Measurements from ENCODE around the gene GRAMD4. TPM values are rescaled to one million over a fixed set of nuclear protein-coding genes. Genes with fewer than 3 reads are reported as not detected.

Gene GRAMD4
- total RNA-seq, 1 experiment from 2014 or later, result 29.0 TPM

- H3K27ac ChIP-seq (ENCODE audit: low read length), result no peak overlapping the region
- peaks cover 16% of the 10 kb centered on the region for H3K36me3 ChIP-seq (ENCODE audit: insufficient read depth, low read length)
- H3K79me2 ChIP-seq (ENCODE audit: low read length), result no peaks in the 10 kb centered on the region
- no peak overlapping the region for H3K4me2 ChIP-seq (ENCODE audit: low read depth, low read length, poor library complexity, severe bottlenecking)
- DNase-seq, result no peak
- H3K9me2 ChIP-seq (replicated peaks; ENCODE audit: insufficient read depth, low read length), result no peaks in the 10 kb centered on the region
- H3K4me1 ChIP-seq (ENCODE audit: low read length), result peaks cover 15% of the 10 kb centered on the region; the same call in 1 of the 2 replicates
- no peaks in the 10 kb centered on the region for H3K9me3 ChIP-seq (ENCODE audit: low read length)
- H3K27me3 ChIP-seq (ENCODE audit: low read length), result no peaks in the 10 kb centered on the region
- H3K9ac ChIP-seq (ENCODE audit: low read length), result no peak overlapping the region
- H4K20me1 ChIP-seq (ENCODE audit: insufficient read depth, low read depth, low read length), result no peaks in the 10 kb centered on the region
- H3K4me3 ChIP-seq (ENCODE audit: low read length), result no peak overlapping the region
- no peak overlapping the region for H2AFZ ChIP-seq (ENCODE audit: low read length)
Measured at GRCh38 chr22:46694416-46695170, 74.4 kb downstream of the GRAMD4 start.

DNA sequence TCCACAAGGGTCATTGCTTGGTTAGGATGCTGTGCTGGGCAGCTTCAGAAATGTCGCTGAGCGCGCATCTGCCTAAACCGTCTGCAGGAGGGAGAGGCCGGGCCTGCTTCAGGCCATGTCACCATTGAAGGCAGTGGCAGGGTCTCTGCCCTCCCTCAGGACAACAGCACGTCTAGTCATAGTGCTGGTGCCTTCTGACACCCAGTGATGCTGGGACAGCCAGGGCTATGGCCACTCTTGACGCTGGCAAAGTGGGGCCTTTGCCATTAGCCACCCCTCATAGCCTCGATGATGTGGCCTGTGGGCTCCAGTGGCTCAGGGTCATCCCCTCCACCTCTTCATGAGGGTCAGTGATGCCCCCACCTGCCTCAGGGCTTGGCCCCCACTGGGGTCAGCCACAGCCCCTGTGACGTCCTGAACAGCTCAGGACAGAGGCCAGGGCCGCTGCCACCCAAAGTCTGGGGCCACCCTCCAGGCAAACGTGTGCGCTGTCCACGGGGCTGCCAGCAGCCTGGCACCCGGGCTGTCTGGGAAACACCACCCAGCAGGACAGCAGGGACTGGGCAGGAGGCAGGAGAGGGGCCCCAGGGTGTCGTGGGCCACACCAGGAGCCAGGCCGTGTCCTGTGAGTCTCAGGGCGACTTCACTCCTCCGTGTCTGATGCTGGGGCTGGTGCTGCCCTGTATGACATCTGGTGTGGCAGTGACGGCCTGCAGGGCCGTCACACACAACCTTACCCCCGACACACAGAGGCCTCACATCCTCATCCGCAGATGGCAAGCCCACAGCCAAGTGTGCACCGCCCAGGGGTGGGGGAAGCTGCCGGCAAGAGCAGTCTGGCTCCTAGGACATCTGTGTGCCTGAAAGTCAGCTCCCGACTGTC lies 75.4 kb downstream of the GRAMD4 start:
- no peak for DNase-seq
- no peaks in the 10 kb centered on the region for H4K20me1 ChIP-seq (ENCODE audit: insufficient read depth, low read depth, low read length)
- no peak overlapping the region for H3K4me3 ChIP-seq (ENCODE audit: low read length)
- no peaks in the 10 kb centered on the region for H3K79me2 ChIP-seq (ENCODE audit: low read length)
- H3K9me3 ChIP-seq (ENCODE audit: low read length), result no peaks in the 10 kb centered on the region
- H3K4me2 ChIP-seq (ENCODE audit: low read depth, low read length, poor library complexity, severe bottlenecking), result no peak overlapping the region
- no peak overlapping the region for H3K27ac ChIP-seq (ENCODE audit: low read length)
- H3K36me3 ChIP-seq (ENCODE audit: insufficient read depth, low read length), result peaks cover 9% of the 10 kb centered on the region
- peaks cover 12% of the 10 kb centered on the region; the same call in 1 of the 2 replicates for H3K4me1 ChIP-seq (ENCODE audit: low read length)
- H3K9ac ChIP-seq (ENCODE audit: low read length), result no peak overlapping the region
- H3K27me3 ChIP-seq (ENCODE audit: low read length), result no peaks in the 10 kb centered on the region
- H3K9me2 ChIP-seq (replicated peaks; ENCODE audit: insufficient read depth, low read length), result no peaks in the 10 kb centered on the region
- H2AFZ ChIP-seq (ENCODE audit: low read length), result no peak overlapping the region

- Histone ChIP-seq H3K4me1 (ENCODE audit: low read length) (peaks cover 10% of the 10 kb centered on the region; the same call in 1 of the 2 replicates), H3K9me2 (replicated peaks; ENCODE audit: insufficient read depth, low read length) (no peaks in the 10 kb centered on the region), H3K79me2 (ENCODE audit: low read length) (no peaks in the 10 kb centered on the region), H3K9me3 (ENCODE audit: low read length) (no peaks in the 10 kb centered on the region), H3K27ac (ENCODE audit: low read length) (no peak overlapping the region), H3K27me3 (ENCODE audit: low read length) (no peaks in the 10 kb centered on the region), H4K20me1 (ENCODE audit: insufficient read depth, low read depth, low read length) (no peaks in the 10 kb centered on the region), H3K4me2 (ENCODE audit: low read depth, low read length, poor library complexity, severe bottlenecking) (no peak overlapping the region), H3K4me3 (ENCODE audit: low read length) (no peak overlapping the region), H3K9ac (ENCODE audit: low read length) (no peak overlapping the region), H2AFZ (ENCODE audit: low read length) (no peak overlapping the region), H3K36me3 (ENCODE audit: insufficient read depth, low read length) (peaks cover 6% of the 10 kb centered on the region; the same call in 1 of the 2 replicates)
- DNase-seq, result no peak
Measured at GRCh38 chr22:46696229-46696518, 76.0 kb downstream of the GRAMD4 start.

GRCh38 chr22:46696614-46697013 lies 76.4 kb downstream of the GRAMD4 start:
- Histone ChIP-seq H3K4me2 (ENCODE audit: low read depth, low read length, poor library complexity, severe bottlenecking) (no peak overlapping the region), H3K9ac (ENCODE audit: low read length) (no peak overlapping the region), H4K20me1 (ENCODE audit: insufficient read depth, low read depth, low read length) (no peaks in the 10 kb centered on the region), H3K36me3 (ENCODE audit: insufficient read depth, low read length) (peaks cover 6% of the 10 kb centered on the region; the same call in 1 of the 2 replicates), H3K9me2 (replicated peaks; ENCODE audit: insufficient read depth, low read length) (no peaks in the 10 kb centered on the region), H3K4me1 (ENCODE audit: low read length) (peaks cover 10% of the 10 kb centered on the region; the same call in 1 of the 2 replicates), H3K9me3 (ENCODE audit: low read length) (no peaks in the 10 kb centered on the region), H3K27me3 (ENCODE audit: low read length) (no peaks in the 10 kb centered on the region), H3K4me3 (ENCODE audit: low read length) (no peak overlapping the region), H3K79me2 (ENCODE audit: low read length) (no peaks in the 10 kb centered on the region), H2AFZ (ENCODE audit: low read length) (no peak overlapping the region), H3K27ac (ENCODE audit: low read length) (no peak overlapping the region)
- no peak for DNase-seq

DNA sequence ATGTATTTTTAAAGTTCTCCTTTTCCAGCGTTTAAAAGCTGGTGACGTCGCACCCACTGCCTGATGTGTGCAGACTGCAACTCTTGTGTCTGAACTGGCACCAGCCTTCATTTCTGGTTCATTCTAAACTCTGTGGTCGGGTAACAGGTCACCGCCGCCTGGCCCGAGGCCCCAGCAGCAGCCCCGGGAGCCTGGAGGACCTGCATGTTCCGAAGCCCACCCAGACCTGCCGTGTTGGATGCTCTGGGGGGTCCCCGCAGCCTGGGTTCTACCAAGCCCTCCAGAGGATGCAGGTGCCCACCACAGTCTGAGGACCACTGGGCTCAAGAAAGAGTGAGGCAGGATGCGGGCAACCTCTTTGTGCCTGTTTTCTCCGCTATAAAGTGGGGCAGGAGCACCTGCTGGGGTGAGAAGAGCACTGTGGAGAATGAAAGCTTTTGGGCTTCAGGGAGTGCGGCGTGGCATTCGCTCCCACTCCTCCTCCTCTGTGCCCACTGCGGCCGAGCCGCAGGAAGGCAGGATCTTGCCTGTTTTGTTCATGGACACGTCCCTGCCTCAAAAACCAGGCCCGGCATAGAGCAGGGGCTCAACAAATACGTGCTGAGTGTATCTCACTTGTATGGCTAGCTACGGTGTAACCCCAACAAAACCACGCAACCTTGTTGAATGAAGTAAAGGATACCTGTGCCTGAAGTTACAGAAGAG lies 77.8 kb downstream of the GRAMD4 start:
- peaks cover 10% of the 10 kb centered on the region; the same call in 1 of the 2 replicates for H3K4me1 ChIP-seq (ENCODE audit: low read length)
- H4K20me1 ChIP-seq (ENCODE audit: insufficient read depth, low read depth, low read length), result peaks cover 3% of the 10 kb centered on the region; the same call in 1 of the 2 replicates
- no peak overlapping the region for H3K9ac ChIP-seq (ENCODE audit: low read length)
- H3K4me3 ChIP-seq (ENCODE audit: low read length), result no peak overlapping the region
- H3K4me2 ChIP-seq (ENCODE audit: low read depth, low read length, poor library complexity, severe bottlenecking), result no peak overlapping the region
- H3K27me3 ChIP-seq (ENCODE audit: low read length), result no peaks in the 10 kb centered on the region
- no peaks in the 10 kb centered on the region for H3K79me2 ChIP-seq (ENCODE audit: low read length)
- no peaks in the 10 kb centered on the region for H3K9me3 ChIP-seq (ENCODE audit: low read length)
- DNase-seq, result no peak
- no peaks in the 10 kb centered on the region for H3K9me2 ChIP-seq (replicated peaks; ENCODE audit: insufficient read depth, low read length)
- no peak overlapping the region for H2AFZ ChIP-seq (ENCODE audit: low read length)
- no peak overlapping the region for H3K27ac ChIP-seq (ENCODE audit: low read length)
- peaks cover 3% of the 10 kb centered on the region; the same call in 1 of the 2 replicates for H3K36me3 ChIP-seq (ENCODE audit: insufficient read depth, low read length)

DNA sequence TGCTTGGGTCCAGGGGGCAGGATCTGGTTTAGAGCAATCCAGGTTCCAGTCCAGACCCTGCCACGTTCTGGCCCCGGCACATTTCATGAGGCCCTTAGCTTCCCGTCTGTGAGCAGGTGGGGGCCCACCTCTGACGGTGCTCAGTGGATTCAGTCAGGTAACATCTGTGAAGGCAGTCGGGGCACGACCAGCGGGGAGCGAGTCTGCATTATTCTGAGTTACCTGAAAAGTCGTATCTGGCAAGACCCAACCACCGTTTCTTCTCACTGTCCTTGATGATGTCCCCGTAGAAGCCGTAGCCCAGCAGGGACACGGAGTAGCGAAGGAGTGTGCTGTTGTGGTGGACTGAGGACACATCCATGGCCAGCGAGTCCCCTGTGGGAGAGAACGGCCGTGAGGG lies 78.9 kb downstream of the GRAMD4 start:
- H4K20me1 ChIP-seq (ENCODE audit: insufficient read depth, low read depth, low read length), result peaks cover 3% of the 10 kb centered on the region; the same call in 1 of the 2 replicates
- H3K36me3 ChIP-seq (ENCODE audit: insufficient read depth, low read length), result peaks cover 3% of the 10 kb centered on the region; the same call in 1 of the 2 replicates
- H3K9me3 ChIP-seq (ENCODE audit: low read length), result no peaks in the 10 kb centered on the region
- no peaks in the 10 kb centered on the region for H3K27me3 ChIP-seq (ENCODE audit: low read length)
- H3K79me2 ChIP-seq (ENCODE audit: low read length), result no peaks in the 10 kb centered on the region
- H3K4me2 ChIP-seq (ENCODE audit: low read depth, low read length, poor library complexity, severe bottlenecking), result no peak overlapping the region
- no peaks in the 10 kb centered on the region for H3K9me2 ChIP-seq (replicated peaks; ENCODE audit: insufficient read depth, low read length)
- H2AFZ ChIP-seq (ENCODE audit: low read length), result no peak overlapping the region
- H3K27ac ChIP-seq (ENCODE audit: low read length), result no peak overlapping the region
- H3K4me3 ChIP-seq (ENCODE audit: low read length), result no peak overlapping the region
- no peak overlapping the region for H3K9ac ChIP-seq (ENCODE audit: low read length)
- DNase-seq, result no peak
- H3K4me1 ChIP-seq (ENCODE audit: low read length), result peaks cover under 1% of the 10 kb centered on the region; the same call in 1 of the 2 replicates

- Histone ChIP-seq H3K36me3 (ENCODE audit: insufficient read depth, low read length) (peaks cover 8% of the 10 kb centered on the region), H3K27ac (ENCODE audit: low read length) (no peak overlapping the region), H3K4me1 (ENCODE audit: low read length) (no peaks in the 10 kb centered on the region), H3K9me2 (replicated peaks; ENCODE audit: insufficient read depth, low read length) (no peaks in the 10 kb centered on the region), H3K4me3 (ENCODE audit: low read length) (no peak overlapping the region), H3K27me3 (ENCODE audit: low read length) (no peaks in the 10 kb centered on the region), H2AFZ (ENCODE audit: low read length) (no peak overlapping the region), H3K4me2 (ENCODE audit: low read depth, low read length, poor library complexity, severe bottlenecking) (no peak overlapping the region), H3K9me3 (ENCODE audit: low read length) (no peaks in the 10 kb centered on the region), H3K9ac (ENCODE audit: low read length) (no peak overlapping the region), H4K20me1 (ENCODE audit: insufficient read depth, low read depth, low read length) (peaks cover 3% of the 10 kb centered on the region; the same call in 1 of the 2 replicates), H3K79me2 (ENCODE audit: low read length) (no peaks in the 10 kb centered on the region)
- DNase-seq, result no peak
Measured at GRCh38 chr22:46701262-46701661, 81.1 kb downstream of the GRAMD4 start.
